GM12878 (cell line): ENCODE data around the gene CTSK. TPM values are rescaled to one million over a fixed set of nuclear protein-coding genes. Genes with fewer than 3 reads are reported as not detected.

Experiments used
- ATAC-seq: fragments of 200-7000 bp; cut with Tn5 transposase; 3 replicates; pipeline ENCODE4 v1.9.1; 2020; ENCODE audit warnings: mild to moderate bottlenecking, moderate library complexity
- BruUV-seq: library from RNA; stranded (reverse); fragments of 400-500 nt; replicated peaks from 2 replicates; lab custom pipeline; 2021; lab: Mats Ljungman, UMichigan
- CTCF ChIA-PET: fragments of 300-600 bp; sonication (Branson Sonifier 250); formaldehyde crosslinking; extraction: SDS; loops from one replicate; lab custom pipeline; 2021; ENCODE audit warnings: inconsistent platforms; lab: Yijun Ruan, JAX
- POLR2A ChIA-PET: fragments of 350-600 bp; formaldehyde crosslinking; extraction: SDS; loops from one replicate; lab custom pipeline; 2021; ENCODE audit warnings: inconsistent platforms; lab: Charles Lee
- RAD21 ChIA-PET: fragments of 300-600 bp; sonication (Branson Sonifier 250); formaldehyde crosslinking; loops from one replicate; lab custom pipeline; 2023; ENCODE audit warnings: antibody characterized with exemption; ENCODE audit not compliant: unreplicated experiment; lab: Charles Lee
- SMC1A ChIA-PET: fragments of 300-600 bp; sonication (Branson Sonifier 250); formaldehyde crosslinking; loops from one replicate; lab custom pipeline; 2023; ENCODE audit not compliant: unreplicated experiment, uncharacterized antibody; lab: Charles Lee
- DNase-seq: peaks from one replicate; pipeline ENCODE4 v3.0.0-alpha.2; 2011; ENCODE audit warnings: low read depth, low spot score
- FAIRE-seq: peaks from 3 replicates; lab custom pipeline; 2011; peaks lifted over from hg19 to GRCh38; lab: Jason Lieb, UNC
- H2AFZ ChIP-seq: 2 replicates; pipeline ENCODE4 v1.6.0; 2011; ENCODE audit warnings: low read depth, low read length, control low read depth; ENCODE audit not compliant: control insufficient read depth
- H3K27ac ChIP-seq: 2 replicates; pipeline ENCODE4 v1.5.1; 2011; ENCODE audit warnings: control low read depth; ENCODE audit not compliant: control insufficient read depth, insufficient read depth
- H3K27me3 ChIP-seq, 2 experiments: replicated peaks in 1 of 2; 2 replicates each; pipeline versions ENCODE4 v1.6.0 to v1.6.1; 2011; ENCODE audit warnings: low read length in 1 of 2; ENCODE audit not compliant: control insufficient read depth in 2 of 2, insufficient read depth in 2 of 2
- H3K36me3 ChIP-seq, 2 experiments: 2 replicates each; pipeline ENCODE4 v1.5.1; 2011; ENCODE audit warnings: low read length in 1 of 2; ENCODE audit not compliant: control insufficient read depth in 2 of 2, insufficient read depth in 2 of 2
- H3K4me1 ChIP-seq: 2 replicates; pipeline ENCODE4 v1.6.1; 2011; ENCODE audit warnings: mild to moderate bottlenecking, low read length, moderate library complexity, mixed read lengths; ENCODE audit not compliant: control insufficient read depth, insufficient read depth
- H3K4me2 ChIP-seq: 2 replicates; pipeline ENCODE4 v1.6.0; 2011; ENCODE audit warnings: control low read depth; ENCODE audit not compliant: control insufficient read depth, insufficient read depth
- H3K4me3 ChIP-seq: fragments of 200-600 bp; sonication (generic); 2 replicates; pipeline ENCODE4 v1.5.1; 2016
- H3K79me2 ChIP-seq: 2 replicates; pipeline ENCODE4 v1.6.0; 2011; ENCODE audit warnings: low read length; ENCODE audit not compliant: control insufficient read depth, insufficient read depth
- H3K9ac ChIP-seq: 2 replicates; pipeline ENCODE4 v1.8.0; 2011; ENCODE audit warnings: low read length, control low read depth, mixed read lengths; ENCODE audit not compliant: control insufficient read depth, insufficient read depth
- H3K9me3 ChIP-seq: replicated peaks from 3 replicates; pipeline ENCODE4 v1.5.1; 2011; ENCODE audit warnings: mild to moderate bottlenecking, low read length; ENCODE audit not compliant: control insufficient read depth, insufficient read depth
- H4K20me1 ChIP-seq: 2 replicates; pipeline ENCODE4 v1.6.0; 2011; ENCODE audit not compliant: control insufficient read depth, insufficient read depth
- ATF2 ChIP-seq: IDR thresholded peaks from 2 replicates; pipeline ENCODE4 v1.6.1; 2012; ENCODE audit warnings: low read length, inconsistent platforms
- BMI1 ChIP-seq: fragments of 450-650 bp; IDR thresholded peaks from 2 replicates; pipeline ENCODE4 v1.6.1; 2016; ENCODE audit warnings: mild to moderate bottlenecking, moderate library complexity, borderline replicate concordance
- EGR1 ChIP-seq, 2 experiments: IDR thresholded peaks; 1 replicate in 1 of 2; 2 replicates in 1 of 2; pipeline ENCODE4 v1.6.1; 2011 to 2012; ENCODE audit warnings: low read depth in 2 of 2, low read length in 2 of 2, borderline replicate concordance in 1 of 2, mild to moderate bottlenecking in 1 of 2, moderate library complexity in 1 of 2
- HCFC1 ChIP-seq: fragments of 150-350 bp; IDR thresholded peaks from 2 replicates; pipeline ENCODE4 v1.6.1; 2014; ENCODE audit warnings: low read length
- IKZF2 ChIP-seq, 2 experiments: fragments of 450-650 bp; IDR thresholded peaks; 2 replicates each; pipeline ENCODE4 v1.6.1; 2017; ENCODE audit warnings: mild to moderate bottlenecking in 2 of 2, moderate library complexity in 2 of 2
- KDM1A ChIP-seq: fragments of 200-600 bp; sonication (generic); IDR thresholded peaks from 2 replicates; pipeline ENCODE4 v1.6.1; 2016; ENCODE audit warnings: borderline replicate concordance
- PAX8 ChIP-seq: fragments of 450-650 bp; IDR thresholded peaks from 2 replicates; pipeline ENCODE4 v1.6.1; 2017; ENCODE audit warnings: mild to moderate bottlenecking, moderate library complexity
- RBBP5 ChIP-seq: fragments of 200-600 bp; sonication (generic); conservative IDR thresholded peaks from 2 replicates; pipeline ENCODE4 v1.6.1; 2016
- RELB ChIP-seq: fragments of 450-650 bp; IDR thresholded peaks from 2 replicates; pipeline ENCODE4 v1.6.1; 2017; ENCODE audit warnings: low read depth, mild to moderate bottlenecking, moderate library complexity
- SMAD1 ChIP-seq: fragments of 450-650 bp; IDR thresholded peaks from 2 replicates; pipeline ENCODE4 v1.6.1; 2018; ENCODE audit warnings: mild to moderate bottlenecking, low read depth; ENCODE audit not compliant: partially characterized antibody
- USF1 ChIP-seq: IDR thresholded peaks from 2 replicates; pipeline ENCODE4 v1.6.1; 2011; ENCODE audit warnings: borderline replicate concordance, low read depth, mild to moderate bottlenecking, moderate library complexity, mixed read lengths, low read length; ENCODE audit not compliant: insufficient read depth; ENCODE audit errors: extremely low read length
- ZBTB33 ChIP-seq: fragments of 450-650 bp; IDR thresholded peaks from 2 replicates; pipeline ENCODE4 v1.6.1; 2017; ENCODE audit warnings: mild to moderate bottlenecking
- ZNF207 ChIP-seq: fragments of 450-650 bp; IDR thresholded peaks from 2 replicates; pipeline ENCODE4 v1.6.1; 2014; ENCODE audit warnings: antibody characterized with exemption, mild to moderate bottlenecking, borderline replicate concordance
- ZNF687 ChIP-seq: fragments of 450-650 bp; IDR thresholded peaks from 2 replicates; pipeline ENCODE4 v1.6.1; 2017; ENCODE audit warnings: mild to moderate bottlenecking, moderate library complexity
- WGBS: methylation state at CpG from one replicate; pipeline ENCODE4 v1.1.6; 2016; ENCODE audit warnings: low lambda C conversion rate; ENCODE audit not compliant: insufficient replicate concordance, insufficient coverage; ENCODE audit errors: missing lambda C conversion rate; 5-methylcytosine and 5-hydroxymethylcytosine counted together
- in situ Hi-C: fragments of 300-500 bp; cut with MboI; formaldehyde crosslinking; loops from 9 replicates; pipeline ENCODE4 v1.14.3; 2018; ENCODE audit warnings: mixed read lengths
- intact Hi-C: fragments of 100-400 bp; cut with micrococcal nuclease; formaldehyde crosslinking; loops from one replicate; pipeline ENCODE4 v1.14.2; 2022; ENCODE audit not compliant: unreplicated experiment
- polyA plus RNA-seq, 11 experiments: library from polyadenylated mRNA; depleted of rRNA in 4 of 11; unstranded in 6 of 11; stranded (reverse) in 5 of 11; fragments of >200 nt; fragmentation: Nextera tagmentation in 4 of 11; fragmentation: Illumina TruSeq in 1 of 11; extraction: Ambion mirVana in 4 of 11; extraction: Trizol in 1 of 11; gene quantifications; 1 replicate in 1 of 11; 2 replicates in 10 of 11; pipeline versions ENCODE4 v1.2.1 to v1.2.3, GENCODE V29; 2011 to 2016; ENCODE audit warnings: inconsistent platforms in 2 of 11, missing spikeins in 2 of 11, low read depth in 1 of 11
- total RNA-seq, 4 experiments: library from RNA; depleted of rRNA in 3 of 4; stranded (reverse); fragments of >200 nt in 3 of 4; fragmentation: Illumina TruSeq in 1 of 4; extraction: Trizol in 1 of 4; gene quantifications; 2 replicates each; pipeline versions ENCODE4 v1.2.1 to v1.2.3, GENCODE V29; 2013 to 2021

The CTSK gene
- total and polyA plus RNA-seq, 10 of the 15 experiments (the other 5 are each of a cell fraction or from before 2014, with no cell fraction given) = 0.40 to 3.1 (median 0.83) TPM

- SMC1A ChIA-PET = no interaction called here
- no peaks in the 10 kb centered on the region for H3K79me2 ChIP-seq
- no peak overlapping the region for H3K4me3 ChIP-seq
- RAD21 ChIA-PET = no interaction called here
- no peak overlapping the region for H3K27ac ChIP-seq
- H3K27me3 ChIP-seq = no peaks in the 10 kb centered on the region
- POLR2A ChIA-PET = interaction anchor here (0.6 kb wide), 1 partner anchor 70 kb away, joined by 4 read pairs; no protein-coding TSS in a partner anchor
- in situ Hi-C loops (no loop called here), intact Hi-C loops (no loop called here)
- CTCF ChIA-PET = no interaction called here
- no peak overlapping the region for H3K9ac ChIP-seq
- no peaks in the 10 kb centered on the region for H3K36me3 ChIP-seq
- peak; percentile 13 for FAIRE-seq
- WGBS = 99% methylated on average over 4 of the region's 4 CpGs
- DNase-seq = no peak
- no peaks in the 10 kb centered on the region for H4K20me1 ChIP-seq
- no peaks in the 10 kb centered on the region for H3K9me3 ChIP-seq
- no peak overlapping the region for H3K4me2 ChIP-seq
- no TSS peak for BruUV-seq
- no peak overlapping the region for H2AFZ ChIP-seq
- ATAC-seq = peak; percentile 17; the same call in 1 of the 3 replicates
- no peaks in the 10 kb centered on the region for H3K4me1 ChIP-seq
- no peak for TF ChIP-seq ZBTB33
- TF ChIP-seq ZNF207 = no peak
- TF ChIP-seq ZNF687 = no peak
- no peak for TF ChIP-seq IKZF2 (IDR thresholded peaks at IDR 0.05)
- no peak for TF ChIP-seq HCFC1
- no peak for TF ChIP-seq EGR1 (IDR thresholded peaks at IDR 0.05; ENCODE audit: borderline replicate concordance in 1 of 2, low read depth in 2 of 2, low read length in 2 of 2)
- TF ChIP-seq KDM1A = no peak
- no peak for TF ChIP-seq ATF2
- no peak for TF ChIP-seq BMI1
- TF ChIP-seq SMAD1 = no peak
- TF ChIP-seq USF1 = no peak
- TF ChIP-seq RBBP5 = no peak
- no peak for TF ChIP-seq RELB
- TF ChIP-seq PAX8 = no peak
These were observed 38.5 kb upstream of the CTSK start for GRCh38 chr1:150846473-150847146.
